Gastrocnemius medialis (tissue), 4 donors: ENCODE measurements around the gene PARP8. TPM values are rescaled to one million over a fixed set of nuclear protein-coding genes. Genes with fewer than 3 reads are reported as not detected.
A peak's percentile ranks its signal among the peaks of the same experiment; 100 is the strongest.
"Not testable (repeated sequence)": the region's sequence is repeated elsewhere in the genome, so short reads cannot be mapped to it uniquely, and the experiment has no call there.

Experiments
- ATAC-seq, 2 donors: fragments of 150-250 bp; one replicate each; pipeline ENCODE4 v1.9.1; 2016
- DNase-seq, 2 donors: peaks; one replicate each; pipeline ENCODE4 v3.0.0-alpha.2; 2019
- H3K27ac ChIP-seq, 4 donors: fragments of 200-600 bp; sonication (generic); 1 replicate in 1 of 4; 2 replicates in 3 of 4; pipeline ENCODE4 v1.5.1; 2016 to 2018; ENCODE audit warnings: mild to moderate bottlenecking in 2 of 4, moderate library complexity in 1 of 4
- H3K27me3 ChIP-seq, 3 donors: fragments of 200-600 bp; sonication (generic) in 2 of 3; 1 replicate in 1 of 3; 2 replicates in 2 of 3; pipeline versions ENCODE4 v1.5.1 to v1.6.0; 2016 to 2019; ENCODE audit warnings: mild to moderate bottlenecking in 1 of 3, moderate library complexity in 1 of 3
- H3K36me3 ChIP-seq, 2 donors: fragments of 200-600 bp; sonication (generic) in 1 of 2; one replicate each; pipeline ENCODE4 v1.5.1; 2017 to 2018
- H3K4me1 ChIP-seq, 2 donors: fragments of 200-600 bp; sonication (generic) in 1 of 2; one replicate each; pipeline ENCODE4 v1.5.1; 2016 to 2017; ENCODE audit warnings: mild to moderate bottlenecking in 2 of 2
- H3K4me3 ChIP-seq, 4 donors: fragments of 200-600 bp; sonication (generic) in 3 of 4; 1 replicate in 1 of 4; 2 replicates in 3 of 4; pipeline ENCODE4 v1.5.1; 2016 to 2019; ENCODE audit warnings: mild to moderate bottlenecking in 2 of 4
- H3K9me3 ChIP-seq, 3 donors: fragments of 200-600 bp; sonication (generic) in 2 of 3; 1 replicate in 1 of 3; 2 replicates in 2 of 3; pipeline ENCODE4 v1.5.1; 2016 to 2019
- POLR2A ChIP-seq, 2 donors: fragments of 450-650 bp; IDR thresholded peaks; one replicate each; pipeline ENCODE4 v1.6.1; 2017; ENCODE audit warnings: antibody characterized with exemption in 2 of 2, mild to moderate bottlenecking in 2 of 2, moderate library complexity in 2 of 2
- in situ Hi-C, 4 donors: fragments of 200-750 bp; cut with MboI; loops; one replicate each; pipeline versions ENCODE4 v1.15.0 to v1.8.0; 2017; ENCODE audit warnings: low sequenced_read_pairs in 4 of 4
- intact Hi-C: fragments of 100-400 bp; cut with DNase I; formaldehyde crosslinking; loops from one replicate; pipeline ENCODE4 v1.15.1; 2023; ENCODE audit warnings: low total_unique reads
- total RNA-seq, 4 donors: library from RNA; depleted of rRNA; stranded (reverse); fragments of >200 nt; gene quantifications; one replicate each; pipeline versions ENCODE4 v1.1.0 to v1.2.3, GENCODE V29; 2016
- TF ChIP-seq, protein P1 (sequence below), 5 experiments: fragments of 450-650 bp in 3 of 5; fragments of 200-600 bp in 2 of 5; sonication (generic) in 2 of 5; IDR thresholded peaks in 4 of 5; conservative IDR thresholded peaks in 1 of 5; 1 replicate in 4 of 5; 2 replicates in 1 of 5; pipeline ENCODE4 v1.5.1; 2016 to 2019; ENCODE audit warnings: antibody characterized with exemption in 5 of 5, mild to moderate bottlenecking in 3 of 5, moderate library complexity in 3 of 5

PARP8 gene
- total RNA-seq, 4 donors from 2014 or later = 1.0 to 1.9 (median 1.5) TPM

DNA sequence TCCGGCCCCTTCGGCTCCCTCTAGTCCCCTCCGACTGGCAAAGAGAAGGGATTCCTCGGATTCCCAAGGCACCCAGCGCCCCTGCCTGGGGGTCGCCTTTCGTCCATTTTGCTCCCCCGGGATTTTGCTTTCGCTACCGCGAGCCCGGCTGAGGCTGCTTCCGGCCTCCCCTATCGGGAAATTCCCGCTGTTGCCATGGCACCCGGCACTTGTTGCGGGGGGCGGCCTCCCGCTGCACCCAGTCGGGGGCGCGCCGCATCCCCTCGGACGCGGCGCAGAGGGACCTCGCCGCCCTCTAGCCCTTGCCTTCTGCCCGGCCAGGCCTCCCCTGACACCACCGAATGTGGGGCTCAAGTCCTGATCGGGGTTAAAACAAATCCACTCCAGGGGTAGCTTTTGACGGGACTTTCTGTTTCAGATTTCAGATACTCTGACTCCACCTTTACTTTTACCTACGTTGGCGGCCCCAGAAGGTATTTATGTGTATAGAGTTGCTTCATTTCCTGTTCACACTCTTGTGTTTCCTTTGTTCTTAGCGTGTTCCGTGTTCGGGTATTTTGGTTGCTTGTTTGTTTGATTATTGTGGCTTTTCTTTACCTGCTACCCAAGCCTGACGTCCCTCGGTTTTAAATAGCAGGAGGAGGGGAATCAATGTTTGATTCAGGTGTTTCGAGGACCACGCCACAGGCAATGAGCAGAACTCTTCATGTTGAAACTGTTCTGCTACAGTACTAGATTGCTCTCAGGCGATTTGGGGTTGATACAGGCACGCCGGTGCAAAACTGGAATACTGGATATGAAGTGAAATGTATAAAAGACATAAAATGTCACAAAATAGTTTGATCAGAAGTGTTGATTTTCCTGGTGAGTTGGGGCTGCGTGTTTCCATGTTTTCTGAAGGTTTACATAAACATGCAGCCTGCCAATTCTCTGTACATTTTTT, 1.5 kb downstream of the PARP8 start:
- H3K4me1 ChIP-seq = no peaks in the 10 kb centered on the region
- DNase-seq = peak in 1 of 2 donors; percentile 17
- no peaks in the 10 kb centered on the region for H3K36me3 ChIP-seq
- H3K9me3 ChIP-seq = no peaks in the 10 kb centered on the region
- ATAC-seq = no peak
- intact Hi-C loops (loop anchor here (5.0 kb wide), 1 partner anchor 74 kb away; no protein-coding TSS in a partner anchor), in situ Hi-C loops (no loop called here)
- no peak for TF ChIP-seq POLR2A (IDR thresholded peaks at IDR 0.05)
- TF ChIP-seq, protein P1, sequence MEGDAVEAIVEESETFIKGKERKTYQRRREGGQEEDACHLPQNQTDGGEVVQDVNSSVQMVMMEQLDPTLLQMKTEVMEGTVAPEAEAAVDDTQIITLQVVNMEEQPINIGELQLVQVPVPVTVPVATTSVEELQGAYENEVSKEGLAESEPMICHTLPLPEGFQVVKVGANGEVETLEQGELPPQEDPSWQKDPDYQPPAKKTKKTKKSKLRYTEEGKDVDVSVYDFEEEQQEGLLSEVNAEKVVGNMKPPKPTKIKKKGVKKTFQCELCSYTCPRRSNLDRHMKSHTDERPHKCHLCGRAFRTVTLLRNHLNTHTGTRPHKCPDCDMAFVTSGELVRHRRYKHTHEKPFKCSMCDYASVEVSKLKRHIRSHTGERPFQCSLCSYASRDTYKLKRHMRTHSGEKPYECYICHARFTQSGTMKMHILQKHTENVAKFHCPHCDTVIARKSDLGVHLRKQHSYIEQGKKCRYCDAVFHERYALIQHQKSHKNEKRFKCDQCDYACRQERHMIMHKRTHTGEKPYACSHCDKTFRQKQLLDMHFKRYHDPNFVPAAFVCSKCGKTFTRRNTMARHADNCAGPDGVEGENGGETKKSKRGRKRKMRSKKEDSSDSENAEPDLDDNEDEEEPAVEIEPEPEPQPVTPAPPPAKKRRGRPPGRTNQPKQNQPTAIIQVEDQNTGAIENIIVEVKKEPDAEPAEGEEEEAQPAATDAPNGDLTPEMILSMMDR (IDR thresholded peaks at IDR 0.05 in 4 of 5, conservative IDR thresholded peaks at IDR 0.05 in 1 of 5) = no peak
- peak overlapping the region; percentile 52 to 74 (median 65) for H3K27ac ChIP-seq
- peak overlapping the region; percentile 76 to 93 (median 84) for H3K4me3 ChIP-seq
- peaks cover 3 to 8% (median 6%) of the 10 kb centered on the region in 3 donors for H3K27me3 ChIP-seq

- H3K4me3 ChIP-seq = peak overlapping the region in 2 of 4 donors; percentile 90 to 93
- ATAC-seq, H3K36me3 ChIP-seq, H3K4me1 ChIP-seq, DNase-seq, H3K9me3 ChIP-seq, in situ Hi-C loops, H3K27me3 ChIP-seq: not testable (repeated sequence)
- intact Hi-C loops = loop anchor here (5.0 kb wide), 1 partner anchor 74 kb away; no protein-coding TSS in a partner anchor
- H3K27ac ChIP-seq = peak overlapping the region in 1 of 4 donors; percentile 74
These were observed 2.2 kb downstream of the PARP8 start for GRCh38 chr5:50668636-50669035.

GRCh38 chr5:50672663-50673062, 6.2 kb downstream of the PARP8 start:
- H3K27me3 ChIP-seq = peaks cover 2 to 3% (median 3%) of the 10 kb centered on the region in 3 donors

GRCh38 chr5:50673444-50673843, 7.0 kb downstream of the PARP8 start:
- H3K9me3 ChIP-seq, DNase-seq, intact Hi-C loops, H3K4me3 ChIP-seq, in situ Hi-C loops, H3K36me3 ChIP-seq, ATAC-seq, H3K4me1 ChIP-seq, H3K27me3 ChIP-seq, H3K27ac ChIP-seq: not testable (repeated sequence)

More at GRCh38 chr5:50672663-50673062, 6.2 kb downstream of the PARP8 start:
- Histone ChIP-seq H3K4me1 (no peaks in the 10 kb centered on the region), H3K9me3 (no peaks in the 10 kb centered on the region), H3K4me3 (no peak overlapping the region), H3K36me3 (no peaks in the 10 kb centered on the region), H3K27ac (no peak overlapping the region)
- no peak for TF ChIP-seq POLR2A (IDR thresholded peaks at IDR 0.05)
- TF ChIP-seq, protein P1 (IDR thresholded peaks at IDR 0.05 in 4 of 5, conservative IDR thresholded peaks at IDR 0.05 in 1 of 5) = no peak
- in situ Hi-C loops (no loop called here), intact Hi-C loops (no loop called here)
- ATAC-seq (no peak), DNase-seq (no peak)

GRCh38 chr5:50675385-50675784, 8.9 kb downstream of the PARP8 start:
- TF ChIP-seq, protein P1 (IDR thresholded peaks at IDR 0.05 in 4 of 5, conservative IDR thresholded peaks at IDR 0.05 in 1 of 5) = no peak
- TF ChIP-seq POLR2A (IDR thresholded peaks at IDR 0.05) = no peak
- Histone ChIP-seq H3K4me1 (no peaks in the 10 kb centered on the region), H3K4me3 (no peak overlapping the region), H3K27me3 (no peaks in the 10 kb centered on the region), H3K27ac (no peak overlapping the region), H3K36me3 (no peaks in the 10 kb centered on the region), H3K9me3 (no peaks in the 10 kb centered on the region)
- ATAC-seq (no peak), DNase-seq (no peak)
- intact Hi-C loops (no loop called here), in situ Hi-C loops (no loop called here)

DNA sequence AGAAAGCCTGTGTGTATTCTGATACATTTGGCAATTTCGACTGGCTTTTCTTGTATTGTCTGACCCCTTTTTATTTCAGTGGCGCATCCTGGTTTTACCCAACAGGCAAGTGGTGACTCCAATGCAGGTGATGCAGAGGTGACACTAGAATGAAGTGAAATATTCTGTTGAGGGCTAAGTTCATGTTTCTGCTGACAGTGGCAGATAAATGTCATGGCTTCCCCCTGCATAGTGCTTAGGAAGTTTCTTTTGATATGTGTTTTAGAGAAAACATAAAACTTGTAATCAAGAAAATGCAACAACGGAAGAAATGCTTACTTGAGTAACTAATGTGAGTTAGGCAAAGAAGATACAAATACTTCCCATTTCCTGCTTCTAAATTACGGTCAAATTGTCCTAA, 13.1 kb downstream of the PARP8 start:
- H3K27me3 ChIP-seq, ATAC-seq, H3K4me1 ChIP-seq, H3K9me3 ChIP-seq, H3K36me3 ChIP-seq, in situ Hi-C loops, DNase-seq, H3K4me3 ChIP-seq, H3K27ac ChIP-seq, intact Hi-C loops: not testable (repeated sequence)
